D721Med (cell line): ENCODE measurements around the gene C1QTNF3.

ENCODE experiments used
- DNase-seq: peaks from one replicate; pipeline ENCODE4 v3.0.0; 2011; ENCODE audit warnings: low spot score; ENCODE audit not compliant: insufficient read length
- FAIRE-seq: peaks from 2 replicates; lab custom pipeline; 2011; peaks lifted over from hg19 to GRCh38; lab: Jason Lieb, UNC
- CTCF ChIP-seq: IDR thresholded peaks from 2 replicates; pipeline ENCODE4 v1.5.1; 2012; ENCODE audit warnings: mild to moderate bottlenecking, control low read depth; ENCODE audit not compliant: insufficient read depth; ENCODE audit errors: missing control alignments

The C1QTNF3 gene

GRCh38 chr5:34054400-34054729 is 11.4 kb upstream of the C1QTNF3 start:
- DNase-seq (no peak), FAIRE-seq (no peak)
- TF ChIP-seq CTCF = no peak

GRCh38 chr5:34053571-34054399 is 10.8 kb upstream of the C1QTNF3 start:
- TF ChIP-seq CTCF = no peak
- FAIRE-seq (no peak), DNase-seq (no peak)

GRCh38 chr5:34053133-34053532 is 10.1 kb upstream of the C1QTNF3 start:
- TF ChIP-seq CTCF = no peak
- no peak for DNase-seq
- FAIRE-seq = no peak

GRCh38 chr5:34051374-34051980 is 8.5 kb upstream of the C1QTNF3 start:
- no peak for TF ChIP-seq CTCF
- DNase-seq (no peak), FAIRE-seq (no peak)

- TF ChIP-seq CTCF = no peak
- DNase-seq = no peak
- FAIRE-seq = no peak
These were observed 5.0 kb upstream of the C1QTNF3 start for GRCh38 chr5:34047774-34048572.

GRCh38 chr5:34047143-34047542 is 4.1 kb upstream of the C1QTNF3 start:
- no peak for TF ChIP-seq CTCF
- no peak for DNase-seq
- FAIRE-seq = no peak
